Epithelial cell of esophagus (primary cell): ENCODE results near the gene CNTNAP5.

ENCODE experiments used
- DNase-seq: peaks from one replicate; pipeline ENCODE4 v3.0.0; 2010; ENCODE audit warnings: low read depth
- H3K4me3 ChIP-seq: 2 replicates; pipeline ENCODE4 v1.5.1; 2011; ENCODE audit warnings: mild to moderate bottlenecking, low read length, control low read depth
- CTCF ChIP-seq: IDR thresholded peaks from 2 replicates; pipeline ENCODE4 v1.5.1; 2011; ENCODE audit warnings: low read depth, mild to moderate bottlenecking, low read length, control low read depth, inconsistent platforms; ENCODE audit not compliant: insufficient read depth; ENCODE audit errors: missing control alignments

Gene CNTNAP5

DNA sequence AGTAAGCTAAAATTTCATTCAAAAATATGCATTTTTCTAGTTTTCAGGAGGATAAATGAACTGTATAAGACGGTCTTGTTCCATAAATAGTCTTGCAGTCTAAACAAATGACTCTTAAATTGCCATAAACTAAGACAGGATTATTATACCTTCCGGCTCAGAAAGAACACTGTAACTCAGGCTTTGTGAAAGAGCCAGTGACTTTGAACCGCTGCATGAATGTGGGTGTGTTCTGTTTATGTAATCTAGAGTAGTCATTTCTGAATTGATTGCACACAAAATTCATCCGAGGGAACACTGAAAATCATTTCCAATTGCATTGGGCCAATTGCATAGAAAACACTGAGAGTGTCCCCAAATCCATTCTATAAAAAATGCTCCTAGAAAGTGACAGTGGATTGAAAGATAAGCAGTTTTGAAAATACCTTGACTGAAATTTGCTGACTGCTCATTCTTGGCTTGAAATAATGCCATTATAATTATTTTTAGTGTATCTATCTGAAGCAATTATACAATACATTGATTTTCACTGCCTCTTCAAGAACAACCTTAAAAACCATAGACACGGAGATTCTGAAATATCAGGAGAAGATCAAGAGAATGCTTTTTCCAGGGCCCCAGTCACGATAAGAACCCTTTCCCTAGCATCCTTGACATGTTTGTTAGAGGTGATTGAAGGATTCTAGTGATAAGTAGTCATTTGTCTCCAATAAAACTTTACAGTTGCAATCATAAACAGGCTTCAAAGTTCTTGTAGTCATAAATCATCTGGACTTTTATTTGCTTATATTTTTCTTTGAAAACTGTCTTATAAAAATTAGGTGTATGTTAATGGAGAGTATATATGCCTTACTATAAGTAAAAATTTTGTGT is 55.4 kb downstream of the CNTNAP5 start:
- DNase-seq: no peak
- no peak for TF ChIP-seq CTCF
- no peak overlapping the region for H3K4me3 ChIP-seq

- DNase-seq: peak; percentile 4
- no peak for TF ChIP-seq CTCF
- no peak overlapping the region for H3K4me3 ChIP-seq
These were observed 56.1 kb downstream of the CNTNAP5 start for GRCh38 chr2:124081154-124081716.

GRCh38 chr2:124088616-124089015 is 63.5 kb downstream of the CNTNAP5 start:
- no peak overlapping the region for H3K4me3 ChIP-seq
- TF ChIP-seq CTCF: no peak
- no peak for DNase-seq

DNA sequence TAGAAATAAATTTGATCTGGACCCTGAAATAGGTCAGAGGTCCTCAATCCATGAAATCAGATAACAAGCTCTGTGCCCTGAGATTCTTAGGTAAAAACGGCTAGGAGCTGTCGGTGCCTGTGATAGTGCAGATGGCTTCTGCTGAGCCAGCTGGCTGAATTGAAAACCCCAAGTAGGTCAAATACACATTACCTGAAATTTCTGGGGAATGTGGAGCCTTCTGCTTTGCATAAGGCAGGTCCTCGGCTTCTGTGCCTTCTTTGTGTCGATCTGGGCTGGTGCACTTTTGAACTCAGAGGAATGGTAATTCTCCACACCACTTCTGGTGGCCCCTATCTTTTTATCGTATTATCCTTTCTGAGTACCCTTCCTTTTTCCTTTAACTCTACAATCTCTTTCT is 66.6 kb downstream of the CNTNAP5 start:
- H3K4me3 ChIP-seq: no peak overlapping the region
- no peak for TF ChIP-seq CTCF

GRCh38 chr2:124092651-124093050 is 67.6 kb downstream of the CNTNAP5 start:
- no peak overlapping the region for H3K4me3 ChIP-seq
- DNase-seq: no peak
- no peak for TF ChIP-seq CTCF

More for the DNA sequence above, 66.6 kb downstream of the CNTNAP5 start:
- no peak for DNase-seq

DNA sequence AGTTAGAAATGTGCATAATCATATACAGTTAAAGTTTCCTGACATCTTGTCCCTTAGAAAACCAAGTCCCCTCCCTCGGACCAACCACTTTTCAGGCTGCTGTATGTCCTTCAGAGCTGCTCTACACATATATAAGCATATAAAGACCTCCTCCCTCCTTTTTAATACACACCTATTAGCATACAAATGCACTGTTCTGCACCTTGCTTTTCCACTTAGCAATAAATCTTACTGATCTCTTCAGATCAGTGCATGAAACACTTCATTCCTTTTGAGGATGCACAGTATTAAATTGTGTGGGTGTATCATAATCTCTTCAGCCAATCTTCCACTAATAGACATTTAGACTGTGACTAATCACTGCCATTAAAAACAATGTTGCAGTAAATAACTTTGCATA is 79.8 kb downstream of the CNTNAP5 start:
- no peak for TF ChIP-seq CTCF
- DNase-seq: no peak
- H3K4me3 ChIP-seq: no peak overlapping the region
